KMS-11 (cell line): Measurements from ENCODE around the gene HSF2BP.
"Not testable (repeated sequence)": the region's sequence is repeated elsewhere in the genome, so short reads cannot be mapped to it uniquely, and the experiment has no call there.

Source experiments
- H2AFZ ChIP-seq: fragments of 200-600 bp; sonication (generic); 2 replicates; pipeline ENCODE4 v1.6.1; 2016; ENCODE audit warnings: antibody characterized with exemption, mixed run types, low read depth
- H3K27ac ChIP-seq: fragments of 200-600 bp; sonication (generic); 2 replicates; pipeline ENCODE4 v1.6.1; 2016; ENCODE audit warnings: mild to moderate bottlenecking, mixed run types
- H3K27me3 ChIP-seq: fragments of 200-600 bp; sonication (generic); 2 replicates; pipeline ENCODE4 v1.6.1; 2017; ENCODE audit warnings: mild to moderate bottlenecking, low read depth, mixed run types, moderate library complexity; ENCODE audit not compliant: insufficient read depth
- H3K36me3 ChIP-seq: fragments of 200-600 bp; sonication (generic); 2 replicates; pipeline ENCODE4 v1.6.1; 2017; ENCODE audit warnings: mild to moderate bottlenecking, mixed run types; ENCODE audit not compliant: insufficient read depth
- H3K4me1 ChIP-seq: fragments of 200-600 bp; sonication (generic); 2 replicates; pipeline ENCODE4 v1.6.1; 2016; ENCODE audit warnings: mild to moderate bottlenecking, low read depth, mixed run types; ENCODE audit not compliant: poor library complexity, severe bottlenecking
- H3K4me2 ChIP-seq: fragments of 200-600 bp; sonication (generic); 2 replicates; pipeline ENCODE4 v1.7.0; 2016; ENCODE audit warnings: mild to moderate bottlenecking, mixed run types
- H3K4me3 ChIP-seq: fragments of 200-600 bp; sonication (generic); IDR thresholded peaks from 2 replicates; pipeline ENCODE4 v1.6.1; 2017; ENCODE audit warnings: low read depth, low read length, mixed read lengths; ENCODE audit not compliant: insufficient read depth
- H3K79me2 ChIP-seq: fragments of 200-600 bp; sonication (generic); 2 replicates; pipeline ENCODE4 v1.6.1; 2016; ENCODE audit warnings: low read depth, mixed run types; ENCODE audit not compliant: insufficient read depth
- H3K9ac ChIP-seq: fragments of 200-600 bp; sonication (generic); 2 replicates; pipeline ENCODE4 v1.6.1; 2016; ENCODE audit warnings: mild to moderate bottlenecking, mixed run types
- H4K20me1 ChIP-seq: fragments of 200-600 bp; sonication (generic); 2 replicates; pipeline ENCODE4 v1.6.1; 2016; ENCODE audit warnings: mild to moderate bottlenecking, mixed run types; ENCODE audit not compliant: insufficient read depth

Gene HSF2BP

GRCh38 chr21:43488235-43488634, 171.1 kb downstream of the HSF2BP start:
- H3K4me2 ChIP-seq, H3K36me3 ChIP-seq, H3K4me1 ChIP-seq, H3K4me3 ChIP-seq, H3K27me3 ChIP-seq, H2AFZ ChIP-seq, H3K79me2 ChIP-seq, H3K27ac ChIP-seq, H4K20me1 ChIP-seq, H3K9ac ChIP-seq: not testable (repeated sequence)

GRCh38 chr21:43486051-43486450, 173.2 kb downstream of the HSF2BP start:
- not testable (repeated sequence) for H2AFZ ChIP-seq, H3K4me2 ChIP-seq, H3K4me1 ChIP-seq, H3K4me3 ChIP-seq, H3K79me2 ChIP-seq, H3K27ac ChIP-seq, H4K20me1 ChIP-seq, H3K36me3 ChIP-seq, H3K27me3 ChIP-seq, H3K9ac ChIP-seq

DNA sequence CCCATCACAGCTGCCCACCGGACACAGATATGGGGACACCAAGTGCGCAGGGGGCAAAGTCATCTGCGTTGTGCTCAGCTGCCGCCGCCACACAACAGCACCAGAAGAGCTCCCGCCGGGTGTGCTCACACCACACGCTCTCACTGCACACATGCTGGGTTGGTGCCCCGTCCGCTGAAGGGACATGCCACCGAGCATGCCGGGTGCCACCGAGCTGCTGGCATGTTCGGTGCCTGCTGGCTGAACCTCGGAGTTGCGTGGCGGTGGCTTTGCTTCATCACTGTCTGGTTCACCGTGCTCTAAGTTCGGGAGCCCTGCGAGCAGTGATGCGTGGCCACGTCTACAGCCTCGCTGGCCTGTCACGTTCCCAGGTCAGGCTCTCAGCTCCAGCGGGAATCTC, 174.3 kb downstream of the HSF2BP start:
- not testable (repeated sequence) for H3K27ac ChIP-seq, H3K36me3 ChIP-seq, H3K4me1 ChIP-seq, H3K4me3 ChIP-seq, H2AFZ ChIP-seq, H3K79me2 ChIP-seq, H4K20me1 ChIP-seq, H3K4me2 ChIP-seq, H3K9ac ChIP-seq, H3K27me3 ChIP-seq

GRCh38 chr21:43479197-43479596, 180.1 kb downstream of the HSF2BP start:
- not testable (repeated sequence) for H2AFZ ChIP-seq, H3K4me2 ChIP-seq, H3K27me3 ChIP-seq

More at GRCh38 chr21:43479197-43479596, 180.1 kb downstream of the HSF2BP start:
- not testable (repeated sequence) for H3K4me1 ChIP-seq, H4K20me1 ChIP-seq, H3K4me3 ChIP-seq, H3K27ac ChIP-seq, H3K36me3 ChIP-seq, H3K79me2 ChIP-seq, H3K9ac ChIP-seq
